Fibroblast of lung (primary cell): ENCODE measurements around the gene ROBO2. TPM values are rescaled to one million over a fixed set of nuclear protein-coding genes. Genes with fewer than 3 reads are reported as not detected.

ENCODE experiments used
- DNase-seq, 2 donors: peaks; one replicate each; pipeline versions ENCODE4 v3.0.0 to v3.0.0-alpha.2; 2010; ENCODE audit warnings: low read depth in 2 of 2
- H2AFZ ChIP-seq: 2 replicates; pipeline ENCODE4 v1.5.1; 2012; ENCODE audit warnings: low read length, control low read depth, inconsistent platforms
- H3K27ac ChIP-seq: 2 replicates; pipeline ENCODE4 v1.5.1; 2011; ENCODE audit warnings: low read length, control low read depth; ENCODE audit not compliant: insufficient read depth
- H3K27me3 ChIP-seq: 2 replicates; pipeline ENCODE4 v1.5.1; 2011; ENCODE audit warnings: mild to moderate bottlenecking, low read length; ENCODE audit not compliant: control insufficient read depth, insufficient read depth
- H3K36me3 ChIP-seq: 2 replicates; pipeline ENCODE4 v1.5.1; 2011; ENCODE audit warnings: low read length; ENCODE audit not compliant: control insufficient read depth, insufficient read depth
- H3K4me1 ChIP-seq: 2 replicates; pipeline ENCODE4 v1.5.1; 2011; ENCODE audit warnings: low read length; ENCODE audit not compliant: control insufficient read depth, insufficient read depth; ENCODE audit errors: extremely low read depth
- H3K4me2 ChIP-seq: 2 replicates; pipeline ENCODE4 v1.5.1; 2011; ENCODE audit warnings: low read length, control low read depth; ENCODE audit not compliant: insufficient read depth; ENCODE audit errors: extremely low read depth
- H3K4me3 ChIP-seq, 4 experiments: fragments of 200-600 bp in 1 of 4; sonication (generic) in 1 of 4; replicated peaks in 1 of 4; 2 replicates each; pipeline ENCODE4 v1.5.1; 2011 to 2016; ENCODE audit warnings: low read length in 4 of 4, low read depth in 3 of 4, mild to moderate bottlenecking in 3 of 4, control low read depth in 2 of 4, inconsistent platforms in 1 of 4, mixed read lengths in 1 of 4; ENCODE audit not compliant: insufficient read depth in 1 of 4; ENCODE audit errors: control extremely low read depth in 1 of 4
- H3K79me2 ChIP-seq: 2 replicates; pipeline ENCODE4 v1.5.1; 2012; ENCODE audit warnings: mild to moderate bottlenecking, low read length, inconsistent platforms; ENCODE audit not compliant: control insufficient read depth, insufficient read depth
- H3K9ac ChIP-seq: 2 replicates; pipeline ENCODE4 v1.5.1; 2011; ENCODE audit warnings: mild to moderate bottlenecking, low read length, control low read depth; ENCODE audit not compliant: insufficient read depth
- H3K9me3 ChIP-seq: 2 replicates; pipeline ENCODE4 v1.5.1; 2012; ENCODE audit warnings: low read depth, low read length; ENCODE audit not compliant: control insufficient read depth, insufficient read depth
- H4K20me1 ChIP-seq: 2 replicates; pipeline ENCODE4 v1.5.1; 2011; ENCODE audit warnings: low read length; ENCODE audit not compliant: control insufficient read depth, insufficient read depth; ENCODE audit errors: extremely low read depth
- EZH2 ChIP-seq: IDR thresholded peaks from 2 replicates; pipeline ENCODE4 v1.5.1; 2012; ENCODE audit warnings: low read length, control low read depth, mild to moderate bottlenecking; ENCODE audit errors: missing control alignments
- polyA plus RNA-seq, 2 donors: library from polyadenylated mRNA; depleted of rRNA in 1 of 2; stranded (reverse) in 1 of 2; unstranded in 1 of 2; fragments of >200 nt; gene quantifications; 2 replicates each; pipeline ENCODE4 v1.2.1, GENCODE V29; 2011 to 2012; ENCODE audit warnings: missing spikeins in 1 of 2
- total RNA-seq: library from RNA; depleted of rRNA; stranded (reverse); fragments of >200 nt; gene quantifications from 2 replicates; pipeline ENCODE4 v1.2.1, GENCODE V29; 2014
- TF ChIP-seq, protein P1 (sequence below), 2 donors: IDR thresholded peaks in 1 of 2; conservative IDR thresholded peaks in 1 of 2; 1 replicate in 1 of 2; 2 replicates in 1 of 2; pipeline ENCODE4 v1.5.1; 2011 to 2012; ENCODE audit warnings: low read length in 2 of 2, control low read depth in 1 of 2, inconsistent platforms in 1 of 2, low read depth in 1 of 2, mild to moderate bottlenecking in 1 of 2

Gene ROBO2
- total and polyA plus RNA-seq, 2 donors (not counting 1 experiment from before 2014, with no cell fraction given), result 0.83 to 1.5 TPM

GRCh38 chr3:77539677-77540076 lies 499.8 kb downstream of the ROBO2 start:
- Histone ChIP-seq H3K27ac (no peak overlapping the region), H2AFZ (no peak overlapping the region), H3K4me1 (no peaks in the 10 kb centered on the region), H3K27me3 (no peaks in the 10 kb centered on the region), H3K4me2 (no peak overlapping the region), H4K20me1 (no peaks in the 10 kb centered on the region), H3K36me3 (no peaks in the 10 kb centered on the region), H3K9ac (no peak overlapping the region), H3K79me2 (no peaks in the 10 kb centered on the region), H3K9me3 (no peaks in the 10 kb centered on the region), H3K4me3 (no peak overlapping the region)
- TF ChIP-seq, protein P1, sequence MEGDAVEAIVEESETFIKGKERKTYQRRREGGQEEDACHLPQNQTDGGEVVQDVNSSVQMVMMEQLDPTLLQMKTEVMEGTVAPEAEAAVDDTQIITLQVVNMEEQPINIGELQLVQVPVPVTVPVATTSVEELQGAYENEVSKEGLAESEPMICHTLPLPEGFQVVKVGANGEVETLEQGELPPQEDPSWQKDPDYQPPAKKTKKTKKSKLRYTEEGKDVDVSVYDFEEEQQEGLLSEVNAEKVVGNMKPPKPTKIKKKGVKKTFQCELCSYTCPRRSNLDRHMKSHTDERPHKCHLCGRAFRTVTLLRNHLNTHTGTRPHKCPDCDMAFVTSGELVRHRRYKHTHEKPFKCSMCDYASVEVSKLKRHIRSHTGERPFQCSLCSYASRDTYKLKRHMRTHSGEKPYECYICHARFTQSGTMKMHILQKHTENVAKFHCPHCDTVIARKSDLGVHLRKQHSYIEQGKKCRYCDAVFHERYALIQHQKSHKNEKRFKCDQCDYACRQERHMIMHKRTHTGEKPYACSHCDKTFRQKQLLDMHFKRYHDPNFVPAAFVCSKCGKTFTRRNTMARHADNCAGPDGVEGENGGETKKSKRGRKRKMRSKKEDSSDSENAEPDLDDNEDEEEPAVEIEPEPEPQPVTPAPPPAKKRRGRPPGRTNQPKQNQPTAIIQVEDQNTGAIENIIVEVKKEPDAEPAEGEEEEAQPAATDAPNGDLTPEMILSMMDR (conservative IDR thresholded peaks at IDR 0.05 in 1 of 2, IDR thresholded peaks at IDR 0.05 in 1 of 2; ENCODE audit: low read depth in 1 of 2, low read length in 2 of 2), result no peak
- TF ChIP-seq EZH2, result no peak
- DNase-seq, result no peak

- H3K79me2 ChIP-seq, result no peaks in the 10 kb centered on the region
- no peak overlapping the region for H3K4me2 ChIP-seq
- H3K27me3 ChIP-seq, result no peaks in the 10 kb centered on the region
- H3K36me3 ChIP-seq, result no peaks in the 10 kb centered on the region
- TF ChIP-seq EZH2, result no peak
- TF ChIP-seq, protein P1 (conservative IDR thresholded peaks at IDR 0.05 in 1 of 2, IDR thresholded peaks at IDR 0.05 in 1 of 2; ENCODE audit: low read depth in 1 of 2, low read length in 2 of 2), result no peak
- H3K27ac ChIP-seq, result no peak overlapping the region
- H4K20me1 ChIP-seq, result no peaks in the 10 kb centered on the region
- no peak overlapping the region for H3K4me3 ChIP-seq
- H2AFZ ChIP-seq, result no peak overlapping the region
- peak in 1 of 2 donors; percentile 25 for DNase-seq
- H3K4me1 ChIP-seq, result no peaks in the 10 kb centered on the region
- H3K9ac ChIP-seq, result no peak overlapping the region
- H3K9me3 ChIP-seq, result no peaks in the 10 kb centered on the region
Measured at GRCh38 chr3:77541203-77541922, 501.5 kb downstream of the ROBO2 start.

DNA sequence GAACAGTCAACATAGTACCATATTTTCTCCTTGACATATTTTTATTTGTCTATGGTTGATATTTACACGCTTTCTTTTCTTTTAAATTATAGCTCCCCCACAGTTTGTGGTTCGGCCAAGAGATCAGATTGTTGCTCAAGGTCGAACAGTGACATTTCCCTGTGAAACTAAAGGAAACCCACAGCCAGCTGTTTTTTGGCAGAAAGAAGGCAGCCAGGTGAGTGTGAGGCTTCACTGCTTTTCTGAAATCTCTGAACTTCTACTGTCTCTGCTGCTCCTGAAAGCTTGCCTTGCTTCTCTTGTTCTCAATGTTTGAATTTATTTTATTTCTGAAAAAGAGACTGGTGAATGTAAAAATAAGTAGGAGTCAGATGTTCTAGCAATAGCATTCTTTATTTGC lies 506.3 kb downstream of the ROBO2 start:
- H3K36me3 ChIP-seq, result no peaks in the 10 kb centered on the region
- no peak overlapping the region for H3K9ac ChIP-seq
- no peaks in the 10 kb centered on the region for H3K79me2 ChIP-seq
- H2AFZ ChIP-seq, result no peak overlapping the region
- H3K9me3 ChIP-seq, result no peaks in the 10 kb centered on the region
- no peak overlapping the region for H3K27ac ChIP-seq
- H4K20me1 ChIP-seq, result no peaks in the 10 kb centered on the region
- no peak for DNase-seq
- H3K4me2 ChIP-seq, result no peak overlapping the region
- no peaks in the 10 kb centered on the region for H3K4me1 ChIP-seq
- H3K4me3 ChIP-seq, result no peak overlapping the region
- no peaks in the 10 kb centered on the region for H3K27me3 ChIP-seq
- TF ChIP-seq EZH2, result no peak
- TF ChIP-seq, protein P1 (conservative IDR thresholded peaks at IDR 0.05 in 1 of 2, IDR thresholded peaks at IDR 0.05 in 1 of 2; ENCODE audit: low read depth in 1 of 2, low read length in 2 of 2), result no peak
